HG02759 (cell line): ENCODE data around the gene MCF2L.
"Not testable (repeated sequence)": the region's sequence is repeated elsewhere in the genome, so short reads cannot be mapped to it uniquely, and the experiment has no call there.

Experiments
- ATAC-seq: cut with Tn5 transposase; IDR thresholded peaks from one replicate; pipeline ENCODE4 v1.9.1; 2021; ENCODE audit warnings: mild to moderate bottlenecking, moderate library complexity; ENCODE audit not compliant: unreplicated experiment

MCF2L gene

GRCh38 chr13:113077953-113078901, 109.2 kb downstream of the MCF2L start:
- ATAC-seq = no peak

- ATAC-seq = no peak
These were observed 110.1 kb downstream of the MCF2L start for GRCh38 chr13:113078902-113079780.

- ATAC-seq = not testable (repeated sequence)
These were observed 110.7 kb downstream of the MCF2L start for GRCh38 chr13:113079781-113080080.

- no peak for ATAC-seq
These were observed 111.4 kb downstream of the MCF2L start for GRCh38 chr13:113080361-113080831.

GRCh38 chr13:113080901-113081521, 112.0 kb downstream of the MCF2L start:
- no peak for ATAC-seq

- no peak for ATAC-seq
These were observed 113.4 kb downstream of the MCF2L start for GRCh38 chr13:113082198-113083021.

- no peak for ATAC-seq
These were observed 114.0 kb downstream of the MCF2L start for GRCh38 chr13:113083022-113083373.

GRCh38 chr13:113083402-113084061, 114.5 kb downstream of the MCF2L start:
- ATAC-seq = no peak

GRCh38 chr13:113084094-113084942, 115.3 kb downstream of the MCF2L start:
- no peak for ATAC-seq

GRCh38 chr13:113084943-113085540, 116.0 kb downstream of the MCF2L start:
- no peak for ATAC-seq

GRCh38 chr13:113086031-113086750, 117.2 kb downstream of the MCF2L start:
- ATAC-seq = no peak

GRCh38 chr13:113086991-113087922, 118.2 kb downstream of the MCF2L start:
- ATAC-seq = no peak

- ATAC-seq = no peak
These were observed 119.1 kb downstream of the MCF2L start for GRCh38 chr13:113087923-113088690.

- no peak for ATAC-seq
These were observed 119.6 kb downstream of the MCF2L start for GRCh38 chr13:113088691-113089020.

GRCh38 chr13:113089693-113090414, 120.8 kb downstream of the MCF2L start:
- ATAC-seq = no peak

- no peak for ATAC-seq
These were observed 121.4 kb downstream of the MCF2L start for GRCh38 chr13:113090415-113090770.
